Cerebellar nuclear complex (tissue), 1 donor: ENCODE data around the gene PPFIBP2.

ENCODE experiments used
- DNase-seq, 2 experiments: peaks; one replicate each; lab custom pipeline; 2025; lab: John Stamatoyannopoulos, UW

PPFIBP2 gene

DNA sequence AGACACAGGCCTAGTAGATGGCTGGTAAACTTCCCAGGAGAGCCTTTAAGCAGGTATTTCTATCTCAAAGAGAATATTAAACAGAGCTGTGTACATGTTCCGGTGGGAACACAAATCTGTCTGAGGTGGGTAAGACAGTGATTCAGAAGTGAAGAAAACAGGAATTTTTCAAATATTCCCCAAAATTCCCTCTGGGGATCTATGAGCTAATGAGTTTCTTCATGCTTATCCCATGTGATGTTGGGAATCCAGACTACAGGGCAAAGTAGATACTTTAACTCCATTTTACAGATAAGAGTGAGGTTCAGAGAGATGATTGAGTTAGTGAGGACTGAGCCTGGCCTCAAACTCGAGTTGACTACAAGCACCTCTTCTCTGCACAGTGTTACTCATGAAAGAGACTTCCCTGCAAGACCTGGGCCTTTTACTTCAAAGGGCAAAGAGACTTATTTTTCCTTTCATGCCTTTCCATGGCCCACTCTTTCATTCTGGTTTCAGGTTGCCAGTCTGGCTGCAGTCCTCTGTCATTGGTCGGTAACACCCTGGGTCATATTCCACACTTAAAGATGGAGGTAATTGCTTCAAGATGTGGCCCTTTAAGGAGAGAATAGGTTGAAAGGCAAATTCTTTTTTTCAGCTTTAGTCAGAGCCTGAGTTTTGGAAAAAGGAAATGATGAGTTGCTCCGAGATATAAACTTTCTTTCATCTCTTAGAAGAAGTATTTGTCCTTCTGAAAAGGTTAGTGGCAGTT is 89.4 kb downstream of the PPFIBP2 start:
- no peak for DNase-seq

DNA sequence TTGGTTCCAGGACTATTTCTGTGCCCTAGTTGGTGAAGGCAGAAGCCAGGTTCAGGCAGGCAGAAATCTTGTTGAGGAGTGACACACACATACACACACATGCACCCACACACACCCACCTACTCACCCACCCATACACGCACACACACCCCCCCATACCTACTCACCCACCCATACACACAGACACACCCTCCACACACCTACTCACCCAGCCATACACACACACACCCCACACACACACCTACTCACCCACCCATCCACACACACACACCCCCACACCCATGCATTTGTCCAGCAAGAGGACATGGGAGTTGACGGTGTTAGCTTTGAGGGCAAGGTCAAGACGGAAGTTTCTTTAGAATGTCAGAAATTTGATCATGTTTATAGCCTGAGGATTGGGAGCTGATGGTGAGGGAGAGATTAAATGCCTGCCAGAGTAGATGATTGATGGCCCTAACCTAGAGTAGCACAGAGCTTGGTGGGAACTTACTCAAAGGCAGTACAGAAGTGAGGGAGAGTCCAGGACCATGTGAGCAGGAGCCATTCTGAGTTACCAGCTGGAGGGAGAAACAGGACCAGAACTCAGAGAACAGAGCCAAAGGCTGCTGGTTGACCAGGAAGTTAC is 90.6 kb downstream of the PPFIBP2 start:
- no peak for DNase-seq

DNA sequence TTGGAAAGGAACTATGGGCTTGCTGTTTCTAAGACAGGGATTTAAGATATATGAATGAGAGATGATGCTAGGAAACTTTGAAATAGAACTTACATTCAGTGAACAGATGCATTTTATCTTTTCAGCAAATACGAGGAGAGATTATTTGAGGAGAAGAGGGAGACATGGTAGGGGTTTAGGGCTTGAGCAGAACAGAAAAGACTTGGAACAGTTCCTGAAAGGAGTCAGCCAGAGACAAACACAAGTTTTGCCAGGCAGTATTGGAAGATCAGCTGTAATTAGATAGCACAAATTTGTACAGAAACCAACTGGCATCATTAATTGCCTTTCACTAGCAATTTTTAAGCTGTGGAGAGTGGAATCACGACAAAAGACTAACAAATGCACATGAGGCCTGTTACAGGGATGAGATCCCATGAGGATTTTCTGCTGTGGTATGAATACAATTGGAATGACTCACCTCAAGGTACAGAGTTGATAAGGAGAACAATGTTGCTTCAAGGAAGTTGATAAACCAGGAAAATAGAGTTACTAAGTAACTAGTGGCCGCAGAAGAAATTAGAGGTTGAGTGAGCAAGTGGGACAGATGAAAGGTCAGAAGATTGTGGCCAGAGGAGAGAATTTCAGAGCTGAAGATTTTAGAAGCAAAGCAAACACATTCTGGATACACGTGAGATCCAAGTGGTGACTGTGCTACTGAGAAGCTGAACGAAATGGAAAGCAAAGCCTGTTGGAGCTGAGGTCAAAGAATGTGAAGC is 91.6 kb downstream of the PPFIBP2 start:
- DNase-seq = no peak

DNA sequence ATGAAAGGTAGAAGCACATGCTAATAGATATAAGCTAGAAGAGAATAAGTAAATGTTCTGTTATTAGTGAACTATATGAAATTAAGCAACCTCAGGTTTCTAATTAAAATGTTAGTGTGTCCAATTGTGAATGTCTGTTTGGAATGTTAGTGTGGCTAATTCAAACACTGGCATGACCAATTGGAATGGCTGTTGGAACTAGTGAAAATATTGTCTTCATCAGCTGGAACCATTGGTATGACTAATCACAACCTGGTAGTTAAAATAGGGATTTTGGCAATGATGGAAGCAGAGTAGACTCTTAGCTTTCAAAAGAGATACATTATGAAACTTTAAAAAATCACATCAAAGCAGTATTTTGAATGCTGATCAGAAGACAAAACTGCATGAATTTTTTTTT is 92.7 kb downstream of the PPFIBP2 start:
- DNase-seq = no peak

DNA sequence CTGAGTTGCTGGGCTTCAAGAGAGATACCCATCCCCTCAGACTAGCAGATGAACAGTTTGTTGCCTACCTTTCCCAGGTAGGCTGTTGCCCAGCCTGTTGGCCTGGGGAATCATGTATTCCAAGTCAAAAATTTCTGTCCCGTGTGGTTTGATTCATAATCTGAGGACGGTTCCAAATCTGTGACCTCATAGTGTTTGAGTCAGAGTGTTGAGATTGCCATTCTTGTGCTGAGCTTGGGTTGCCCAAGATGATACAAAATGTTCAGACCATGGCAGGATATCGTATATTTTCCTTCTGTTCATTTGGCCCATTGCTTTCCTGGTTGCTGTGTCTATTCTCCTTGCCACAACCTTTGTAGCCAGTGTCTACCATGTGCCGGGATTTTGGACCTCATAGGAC is 95.2 kb downstream of the PPFIBP2 start:
- no peak for DNase-seq

DNA sequence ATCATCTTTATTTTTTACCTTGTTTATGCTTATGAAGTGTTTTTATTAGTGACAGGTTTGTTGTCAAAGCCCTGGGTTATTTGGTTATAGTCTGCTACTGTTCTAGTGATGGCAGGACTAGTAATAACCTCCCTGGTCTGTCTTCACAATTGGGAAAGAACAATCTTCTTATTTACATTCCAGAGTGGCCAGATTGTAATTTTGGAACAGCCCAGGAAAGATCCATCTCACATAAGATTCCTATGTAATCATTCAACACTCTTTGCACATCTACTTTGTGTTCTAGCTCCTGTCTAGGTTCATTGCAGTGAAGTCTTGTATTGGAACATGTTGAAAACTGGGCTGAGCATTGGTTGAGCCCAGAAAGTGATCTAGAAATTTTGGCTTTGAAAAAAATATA is 95.7 kb downstream of the PPFIBP2 start:
- DNase-seq = no peak

DNA sequence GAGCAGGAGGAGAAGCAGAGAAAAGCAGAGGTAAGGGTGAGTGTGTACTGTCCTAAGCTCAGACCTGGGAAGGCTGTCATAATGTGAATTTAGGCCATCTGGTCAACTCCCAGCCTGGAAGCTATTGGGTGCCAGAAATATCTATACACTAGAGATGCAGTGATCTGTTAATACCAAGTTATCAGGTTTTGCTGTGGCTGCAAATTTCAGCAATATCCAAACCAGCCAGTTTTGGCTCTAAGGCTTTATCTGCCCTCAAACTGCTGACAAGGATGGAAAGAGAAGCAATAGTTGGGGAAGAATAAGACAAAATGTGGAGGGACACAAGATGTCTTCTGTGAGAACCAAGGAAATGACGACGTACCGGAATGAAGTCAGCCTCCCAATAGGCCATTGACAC is 96.6 kb downstream of the PPFIBP2 start:
- no peak for DNase-seq

DNA sequence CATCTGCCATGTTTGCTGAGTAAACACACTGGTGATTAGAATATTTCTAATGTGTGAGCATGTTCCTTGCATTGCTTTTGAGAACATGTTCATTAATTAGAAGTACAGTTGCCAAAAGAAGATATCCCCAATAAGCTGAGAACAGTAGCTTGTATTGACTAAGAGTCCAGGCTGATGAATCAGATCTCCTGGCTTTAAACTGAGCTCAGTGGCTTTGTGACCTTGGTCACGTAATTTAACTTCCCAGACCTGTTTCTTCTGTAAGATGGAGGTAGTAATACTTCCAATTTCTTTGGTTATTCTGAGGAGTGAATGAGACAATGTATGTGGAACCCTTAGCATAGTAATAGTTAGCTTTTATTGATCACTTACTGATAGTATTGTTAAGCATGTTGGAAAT is 97.6 kb downstream of the PPFIBP2 start:
- DNase-seq = no peak

DNA sequence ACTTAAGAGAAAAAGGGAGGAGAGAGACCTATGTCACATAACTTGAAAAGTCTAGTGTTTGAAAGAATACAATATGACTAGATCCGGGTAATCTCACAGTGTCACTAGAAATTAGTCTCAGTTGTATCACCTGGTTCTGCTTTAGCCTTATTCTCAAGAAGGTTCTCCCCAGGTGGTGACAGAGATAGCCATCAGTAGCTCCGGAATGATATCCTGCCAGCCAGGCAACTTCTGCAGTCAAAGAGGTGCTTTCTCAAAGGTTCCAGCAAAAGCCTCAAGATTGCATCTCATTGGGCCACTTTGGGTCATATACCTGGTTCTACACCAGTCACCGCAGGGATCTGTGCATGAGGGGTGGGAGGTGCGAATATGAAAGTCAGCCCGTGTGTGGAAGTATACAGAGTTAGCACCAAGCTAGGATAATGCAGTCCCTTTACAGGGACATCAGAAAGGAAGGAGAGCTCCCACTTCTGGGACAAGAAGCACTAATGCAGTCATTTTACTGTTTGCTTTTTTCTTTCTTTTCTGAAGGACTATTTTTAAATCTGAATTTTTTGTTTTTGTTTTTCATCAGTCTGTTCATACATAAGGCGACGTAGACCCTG is 98.4 kb downstream of the PPFIBP2 start:
- DNase-seq = no peak

DNA sequence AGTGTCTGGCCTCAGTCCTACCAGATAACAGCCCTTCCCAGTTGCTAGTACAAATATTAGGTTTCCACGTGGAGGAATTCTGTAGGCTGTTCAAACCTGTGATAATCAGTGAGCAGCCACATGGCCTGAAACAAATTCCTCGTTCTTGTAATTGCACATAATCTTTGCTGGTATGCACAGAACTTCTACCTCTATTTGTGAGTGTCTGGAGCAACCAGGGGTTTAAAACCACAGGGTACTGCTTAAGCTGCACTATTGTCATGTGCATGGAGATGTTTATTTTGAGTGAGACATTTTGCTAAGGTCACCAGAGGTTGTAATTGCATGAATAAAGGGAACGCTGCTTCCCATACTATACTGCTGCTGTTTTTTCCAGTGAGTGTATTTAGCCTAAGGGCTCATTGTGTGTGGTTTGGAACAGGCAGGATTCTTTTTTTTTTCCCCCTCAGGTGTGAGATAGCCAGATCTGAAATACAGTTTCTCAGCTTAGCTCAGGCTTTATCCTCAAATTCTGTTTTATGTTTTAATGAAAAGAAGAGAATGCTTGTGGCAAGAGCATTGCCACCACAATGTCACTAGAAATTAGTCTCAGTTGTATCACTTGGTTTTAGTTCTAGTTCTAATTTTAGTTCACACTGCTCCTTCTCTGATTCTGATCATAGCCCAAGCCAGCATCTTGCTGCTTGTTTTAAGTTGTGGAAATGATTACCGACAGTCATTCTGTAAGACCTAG is 99.0 kb downstream of the PPFIBP2 start:
- no peak for DNase-seq

DNA sequence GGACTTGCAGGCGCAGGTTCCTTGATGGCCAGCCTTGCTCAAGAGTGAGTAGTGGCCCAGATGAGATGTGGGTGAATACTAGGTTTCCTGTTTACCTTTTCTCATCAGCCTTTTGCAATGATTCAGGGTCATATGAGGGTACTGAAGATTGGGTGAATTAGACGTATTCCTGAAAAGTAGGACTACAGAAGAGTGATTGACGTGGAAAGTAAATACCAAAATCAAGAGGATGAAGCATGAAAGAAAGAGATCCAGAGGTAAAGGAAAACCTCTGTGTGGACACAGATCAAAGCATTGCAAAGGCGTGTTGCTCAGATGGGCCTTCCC is 99.6 kb downstream of the PPFIBP2 start:
- no peak for DNase-seq

DNA sequence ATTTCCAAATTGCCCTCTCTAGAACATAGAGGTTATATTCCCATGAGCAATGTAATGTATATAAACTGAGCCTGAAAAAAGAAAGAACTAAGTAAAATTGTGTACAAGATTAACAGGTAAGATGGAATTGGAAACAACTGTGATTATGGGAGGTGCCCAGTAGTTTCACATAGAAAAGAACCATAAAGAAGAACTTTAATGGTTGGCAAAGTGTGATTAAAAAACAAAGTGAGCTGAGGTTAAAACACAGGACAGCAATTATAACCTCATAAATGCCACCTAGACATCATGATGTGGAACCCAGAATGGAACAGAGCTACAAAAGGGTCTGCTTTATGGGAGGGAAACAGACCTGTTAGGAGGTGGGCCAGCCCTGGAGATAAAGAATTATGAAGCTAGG is 100.9 kb downstream of the PPFIBP2 start:
- DNase-seq = no peak

DNA sequence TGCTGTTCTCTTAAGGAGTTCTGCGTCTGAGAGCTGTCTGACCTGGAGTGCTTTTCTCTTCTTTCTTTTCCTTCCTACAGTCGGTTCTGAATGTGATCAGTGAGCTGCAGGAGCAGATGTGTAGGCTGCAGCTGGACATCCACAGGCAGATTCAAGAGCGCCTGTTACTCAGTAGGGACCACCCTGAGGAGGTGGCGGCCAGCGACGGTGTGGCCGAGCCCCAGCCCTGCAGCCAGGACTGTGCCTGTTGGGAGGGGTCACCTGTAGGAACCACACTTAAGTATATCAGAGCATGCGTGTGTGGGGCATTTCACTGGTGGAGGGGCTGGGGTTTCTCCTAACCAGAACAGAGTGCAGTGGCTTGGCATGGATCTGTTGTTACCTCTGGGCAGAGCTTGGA is 103.2 kb downstream of the PPFIBP2 start:
- no peak for DNase-seq

DNA sequence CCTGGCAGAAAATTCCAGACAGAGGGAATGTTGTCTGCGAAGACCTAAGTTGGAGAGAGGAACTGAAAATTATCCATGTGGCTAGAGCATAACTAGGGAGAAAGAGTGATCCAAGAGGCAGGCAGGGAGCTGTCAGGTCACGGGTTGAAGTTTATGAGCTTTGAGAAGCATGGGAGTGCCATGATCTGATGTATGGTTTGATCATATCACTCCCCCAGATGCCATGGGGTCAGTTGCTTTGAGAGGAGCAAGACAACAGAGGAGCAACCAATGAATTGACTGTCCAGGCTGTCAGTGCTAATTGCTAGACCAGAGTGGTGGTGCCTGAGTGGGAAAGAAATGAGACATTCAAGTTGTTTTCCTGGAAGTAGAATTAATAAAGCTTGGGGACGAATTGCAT is 105.5 kb downstream of the PPFIBP2 start:
- DNase-seq = no peak

DNA sequence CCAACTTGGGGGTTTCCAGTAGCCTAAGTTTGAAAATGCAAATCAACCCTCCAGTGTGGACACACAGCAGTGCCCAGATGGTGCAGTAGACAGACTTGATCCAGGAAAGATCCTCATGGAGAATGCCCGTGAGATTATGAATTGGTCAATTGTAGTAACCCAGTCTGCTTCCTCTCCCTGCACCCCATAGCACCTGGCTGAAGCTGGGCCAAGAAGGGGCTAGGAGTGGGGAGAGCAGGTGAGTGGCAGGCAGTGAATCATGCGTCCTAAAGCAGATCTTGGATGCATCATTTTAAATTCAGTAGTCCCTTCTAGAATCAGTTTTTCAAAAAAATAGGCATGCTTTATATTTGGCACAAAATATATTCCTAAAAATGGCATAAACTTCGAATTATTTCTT is 107.3 kb downstream of the PPFIBP2 start:
- DNase-seq = no peak

DNA sequence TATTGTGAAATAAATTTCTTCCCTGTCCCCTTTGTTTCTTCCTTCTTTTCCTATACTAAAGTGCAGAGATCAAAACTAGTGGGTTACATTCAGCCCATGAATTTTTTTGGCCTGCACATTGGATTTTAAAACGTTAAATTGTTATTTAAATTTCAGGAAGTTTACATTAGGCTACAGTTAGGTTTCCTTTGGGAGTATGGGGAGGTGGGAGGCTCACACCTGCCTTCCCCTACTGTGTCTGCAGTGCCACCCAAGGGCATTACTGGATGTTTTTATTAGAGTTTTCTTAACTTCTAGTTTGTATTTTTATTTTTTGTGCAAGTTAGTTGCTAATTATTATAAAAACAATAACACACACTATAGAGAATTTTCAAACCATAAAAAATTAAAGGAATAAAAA is 107.8 kb downstream of the PPFIBP2 start:
- DNase-seq = no peak

DNA sequence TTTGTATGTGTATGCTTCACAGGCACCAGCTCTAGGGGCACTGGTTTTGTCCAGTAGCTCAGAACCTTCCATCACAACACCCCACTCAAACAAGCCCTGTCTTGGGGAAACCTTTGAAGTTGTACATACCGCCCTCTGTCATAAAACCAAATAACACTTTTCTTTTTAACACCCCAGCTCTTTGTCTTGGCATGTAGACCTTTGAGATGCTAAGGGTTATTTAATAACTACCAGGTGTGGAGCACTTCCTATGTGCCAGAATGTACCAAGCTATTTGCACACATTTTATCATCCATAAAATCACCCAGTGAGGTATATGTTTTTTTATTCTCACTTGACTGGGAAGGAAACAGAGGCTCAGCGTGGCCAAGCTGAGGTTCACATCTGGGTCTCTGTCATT is 108.9 kb downstream of the PPFIBP2 start:
- no peak for DNase-seq

DNA sequence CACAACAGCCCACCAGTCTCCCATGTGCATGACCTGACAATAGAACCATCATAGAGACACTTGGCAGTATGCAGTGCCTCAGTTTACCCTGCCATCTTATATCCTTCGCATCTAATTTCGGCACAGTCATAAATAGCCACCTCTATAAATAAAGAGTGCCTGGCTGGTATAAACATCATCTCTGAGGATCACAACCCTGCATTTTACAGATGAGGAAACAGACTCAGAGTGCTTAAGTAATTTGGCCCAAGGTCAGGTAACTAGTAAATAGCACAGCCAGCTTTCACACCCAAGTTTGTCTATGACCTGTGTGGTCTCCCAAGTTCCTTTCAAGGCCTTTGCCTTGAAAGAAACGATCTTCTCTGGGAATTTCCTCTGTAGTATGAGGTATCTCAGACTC is 114.9 kb downstream of the PPFIBP2 start:
- DNase-seq = no peak

DNA sequence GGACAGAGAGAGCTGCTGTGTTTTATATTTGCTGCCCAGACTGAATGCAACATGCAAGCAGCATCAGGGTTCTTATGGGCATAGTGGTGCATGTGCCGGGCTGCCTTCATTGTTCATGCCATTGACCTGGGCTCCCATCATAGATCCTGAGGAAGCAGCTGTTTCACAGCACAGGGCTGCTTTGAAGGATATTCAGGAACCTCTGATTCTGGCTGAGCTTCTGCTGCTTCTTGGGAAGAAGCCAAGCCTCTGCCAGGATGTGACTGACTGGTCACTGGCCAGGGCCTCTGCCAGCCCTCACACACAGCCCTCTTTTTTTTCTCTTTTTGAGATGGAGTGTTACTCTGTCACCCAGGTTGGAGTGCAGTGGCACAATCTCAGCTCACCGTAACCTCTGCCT is 116.2 kb downstream of the PPFIBP2 start:
- DNase-seq = no peak

DNA sequence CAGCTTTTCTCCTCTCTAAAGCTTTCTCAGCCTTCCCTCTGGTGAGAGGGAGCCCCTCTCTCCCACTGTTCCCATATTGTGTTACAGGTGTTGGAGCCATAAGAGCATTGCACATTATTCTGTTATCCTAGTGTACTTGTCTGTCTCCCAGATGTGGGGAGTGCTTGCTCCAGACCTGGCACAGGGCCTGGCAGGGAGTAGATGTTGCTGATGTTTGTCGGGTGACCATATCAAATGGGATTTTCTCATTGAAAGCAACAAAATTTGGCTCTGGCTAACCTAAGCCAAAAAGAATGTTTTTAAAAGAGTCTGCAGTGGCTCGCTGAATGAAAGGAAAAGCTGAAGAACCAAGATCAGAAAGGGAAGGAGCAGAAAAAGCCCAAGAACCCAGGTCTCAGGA is 118.4 kb downstream of the PPFIBP2 start:
- DNase-seq = no peak

DNA sequence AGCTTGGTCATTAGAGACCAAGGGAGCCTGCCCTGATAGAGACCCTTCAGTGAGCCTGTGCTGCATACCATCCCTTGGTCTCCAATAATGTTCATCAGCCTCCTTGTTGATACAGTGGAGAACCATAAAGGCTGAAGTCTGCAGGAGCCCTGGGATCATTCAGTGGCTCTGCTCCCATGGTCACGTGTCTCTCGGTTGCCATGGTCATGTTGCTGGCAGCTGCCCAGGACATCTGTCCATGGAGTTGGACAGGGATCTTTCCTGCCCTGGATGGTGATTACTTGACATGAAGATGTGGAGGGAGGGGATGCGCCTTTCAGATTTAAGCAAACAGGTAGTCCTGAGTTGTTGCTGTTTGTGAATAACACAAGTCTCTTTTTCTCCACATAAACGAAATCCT is 121.3 kb downstream of the PPFIBP2 start:
- no peak for DNase-seq

DNA sequence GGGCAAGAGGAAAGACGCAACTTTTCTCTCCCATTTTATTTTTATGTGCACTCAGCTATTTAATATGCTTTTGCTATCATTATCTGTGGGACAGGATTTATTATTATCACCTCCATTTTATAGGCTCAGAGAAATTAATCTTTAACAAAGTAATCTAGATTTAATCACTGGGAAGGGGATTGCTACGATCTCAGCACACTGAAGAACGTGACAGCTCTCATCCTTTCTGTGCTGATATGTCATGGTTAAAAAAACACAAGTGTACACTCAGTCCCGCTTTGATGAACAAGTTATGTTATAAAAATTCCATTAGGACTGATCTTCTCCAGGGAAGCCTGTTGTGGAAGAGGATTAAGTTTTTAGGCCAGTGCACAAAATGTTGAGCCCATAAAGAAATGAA is 121.9 kb downstream of the PPFIBP2 start:
- no peak for DNase-seq
